K562 (cell line): ENCODE data around the gene KIF25. TPM values are rescaled to one million over a fixed set of nuclear protein-coding genes. Genes with fewer than 3 reads are reported as not detected.
A peak's percentile ranks its signal among the peaks of the same experiment; 100 is the strongest.

Source experiments
- ATAC-seq: fragments of 200-7000 bp; cut with Tn5 transposase; 3 replicates; pipeline ENCODE4 v1.9.1; 2020; ENCODE audit warnings: moderate library complexity
- BruUV-seq: library from RNA; stranded (reverse); fragments of 400-500 nt; replicated peaks from 2 replicates; lab custom pipeline; 2021; lab: Mats Ljungman, UMichigan
- CTCF ChIA-PET: fragments of 300-600 bp; formaldehyde crosslinking; extraction: SDS; loops from one replicate; lab custom pipeline; 2021; ENCODE audit warnings: low intra/inter-chr PET ratio; lab: Yijun Ruan, JAX
- POLR2A ChIA-PET: fragments of 300-600, 350-650 bp; sonication (Branson Sonifier 250); formaldehyde crosslinking; extraction: SDS; loops from one replicate; lab custom pipeline; 2021; ENCODE audit warnings: antibody characterized with exemption, inconsistent platforms; lab: Yijun Ruan, JAX
- DNase-seq, 4 experiments: peaks; one replicate each; pipeline versions ENCODE4 v3.0.0 to v3.0.0-alpha.2; 2011 to 2018; ENCODE audit warnings: low spot score in 3 of 4, mixed read lengths in 3 of 4; ENCODE audit errors: extremely low read depth in 1 of 4
- FAIRE-seq: peaks from 2 replicates; lab custom pipeline; 2011; peaks lifted over from hg19 to GRCh38; lab: Jason Lieb, UNC
- H2AFZ ChIP-seq: 2 replicates; pipeline ENCODE4 v1.6.0; 2011; ENCODE audit warnings: low read depth, low read length, control low read depth, inconsistent platforms
- H3K27ac ChIP-seq: fragments of 200-600 bp; 3 replicates; pipeline ENCODE4 v1.8.0; 2011; ENCODE audit warnings: low read depth, mild to moderate bottlenecking, control low read depth, inconsistent platforms, low read length, moderate library complexity, mixed read lengths; ENCODE audit errors: extremely low read depth
- H3K27me3 ChIP-seq, 2 experiments: fragments of 300-600 bp in 1 of 2; 2 replicates in 1 of 2; 3 replicates in 1 of 2; pipeline versions ENCODE4 v1.6.0 to v1.8.0; 2011; ENCODE audit warnings: inconsistent platforms in 2 of 2, low read length in 2 of 2, mild to moderate bottlenecking in 1 of 2, mixed read lengths in 1 of 2, moderate library complexity in 1 of 2; ENCODE audit not compliant: control insufficient read depth in 2 of 2, insufficient read depth in 2 of 2
- H3K36me3 ChIP-seq: fragments of 300-600 bp; 3 replicates; pipeline ENCODE4 v1.8.0; 2011; ENCODE audit warnings: mild to moderate bottlenecking, low read length, inconsistent platforms; ENCODE audit not compliant: control insufficient read depth, insufficient read depth
- H3K4me1 ChIP-seq, 2 experiments: fragments of 200-600 bp in 1 of 2; replicated peaks in 1 of 2; 2 replicates in 1 of 2; 3 replicates in 1 of 2; pipeline versions ENCODE4 v1.5.1 to v1.8.0; 2011; ENCODE audit warnings: inconsistent platforms in 2 of 2, low read length in 2 of 2, mild to moderate bottlenecking in 1 of 2, mixed read lengths in 1 of 2, moderate library complexity in 1 of 2; ENCODE audit not compliant: control insufficient read depth in 2 of 2, insufficient read depth in 2 of 2
- H3K4me2 ChIP-seq: 2 replicates; pipeline ENCODE4 v1.6.1; 2011; ENCODE audit warnings: low read length, control low read depth, inconsistent platforms, mixed read lengths; ENCODE audit not compliant: insufficient read depth
- H3K4me3 ChIP-seq: fragments of 200-600 bp; sonication (generic), shearing (Covaris generic); 2 replicates; pipeline ENCODE4 v1.5.1; 2016; ENCODE audit warnings: control low read depth, inconsistent platforms
- H3K79me2 ChIP-seq: fragments of 200-600 bp; 3 replicates; pipeline ENCODE4 v1.8.0; 2011; ENCODE audit warnings: low read length, inconsistent platforms; ENCODE audit not compliant: control insufficient read depth, insufficient read depth
- H3K9ac ChIP-seq, 2 experiments: 2 replicates each; pipeline versions ENCODE4 v1.6.0 to v1.6.1; 2011; ENCODE audit warnings: low read depth in 2 of 2, low read length in 2 of 2, control low read depth in 1 of 2, inconsistent platforms in 1 of 2, mild to moderate bottlenecking in 1 of 2, mixed read lengths in 1 of 2; ENCODE audit not compliant: insufficient read depth in 1 of 2
- H3K9me1 ChIP-seq: one replicate; pipeline ENCODE4 v1.6.0; 2011; ENCODE audit warnings: inconsistent platforms, mild to moderate bottlenecking, low read length, moderate library complexity; ENCODE audit not compliant: control insufficient read depth, insufficient read depth
- H3K9me3 ChIP-seq: replicated peaks from 2 replicates; pipeline ENCODE4 v1.5.1; 2011; ENCODE audit warnings: low read depth, low read length, inconsistent platforms; ENCODE audit not compliant: control insufficient read depth, insufficient read depth
- H4K20me1 ChIP-seq: replicated peaks from 2 replicates; pipeline ENCODE4 v1.6.1; 2011; ENCODE audit warnings: low read length, inconsistent platforms, mixed read lengths; ENCODE audit not compliant: control insufficient read depth, insufficient read depth
- CBX5 ChIP-seq: IDR thresholded peaks from 2 replicates; pipeline ENCODE4 v1.6.1; 2014; ENCODE audit warnings: low read depth, borderline replicate concordance
- MYNN ChIP-seq, 2 experiments: sonication (generic); formaldehyde crosslinking in 1 of 2; IDR thresholded peaks; 2 replicates each; pipeline versions ENCODE4 v1.5.0 to v1.6.1; 2016 to 2020; ENCODE audit warnings: antibody characterized with exemption in 1 of 2, missing genetic modification reagents in 1 of 2
- ZBTB40 ChIP-seq, 2 experiments: fragments of 450-650 bp in 1 of 2; sonication (generic) in 1 of 2; formaldehyde crosslinking in 1 of 2; IDR thresholded peaks; 2 replicates each; pipeline versions ENCODE4 v1.7.1 to v1.9.0; 2016 to 2022; ENCODE audit warnings: inconsistent platforms in 1 of 2, mild to moderate bottlenecking in 1 of 2, missing genetic modification reagents in 1 of 2
- whole genome bisulfite sequencing: fragments of 100-300 bp; shearing (Covaris generic); methylation state at CpG from one replicate; pipeline ENCODE4 v1.1.6; 2016; ENCODE audit warnings: low coverage, mixed read lengths; ENCODE audit not compliant: insufficient coverage; ENCODE audit errors: missing lambda C conversion rate; 5-methylcytosine and 5-hydroxymethylcytosine counted together
- in situ Hi-C: fragments of 300-500 bp; cut with MboI; formaldehyde crosslinking; loops from 4 replicates; pipeline ENCODE4 v1.15.0; 2018; ENCODE audit warnings: inconsistent platforms, mixed read lengths
- intact Hi-C: fragments of 100-400 bp; cut with micrococcal nuclease; formaldehyde crosslinking; loops from 2 replicates; pipeline ENCODE4 v1.14.2; 2022
- polyA plus RNA-seq, 8 experiments: library from polyadenylated mRNA; depleted of rRNA in 4 of 8; stranded (reverse) in 5 of 8; unstranded in 3 of 8; fragments of >200 nt; fragmentation: Nextera tagmentation in 2 of 8; fragmentation: Illumina TruSeq in 1 of 8; extraction: Ambion mirVana in 2 of 8; extraction: Trizol in 1 of 8; gene quantifications; 2 replicates each; pipeline versions ENCODE4 v1.2.1 to v1.2.3, GENCODE V29; 2011 to 2014; ENCODE audit warnings: inconsistent platforms in 1 of 8, missing spikeins in 1 of 8
- total RNA-seq, 7 experiments: library from RNA; depleted of rRNA in 6 of 7; stranded (reverse); fragments of >200 nt in 6 of 7; fragmentation: Illumina TruSeq in 2 of 7; extraction: Trizol in 2 of 7; gene quantifications; 2 replicates each; pipeline versions ENCODE4 v1.2.1 to v1.2.3, GENCODE V29; 2011 to 2021; ENCODE audit warnings: low replicate concordance in 1 of 7

The KIF25 gene
- total and polyA plus RNA-seq, 9 of the 15 experiments (the other 6 are each of a cell fraction or from before 2014, with no cell fraction given): 0.04 to 0.49 (median 0.23) TPM; not detected in 5

GRCh38 chr6:167952512-167952859 is 45.0 kb upstream of the KIF25 start:
- H3K9ac ChIP-seq: no peak overlapping the region
- BruUV-seq: no TSS peak
- in situ Hi-C loops: no loop called here
- peaks cover 0 to 5% of the 10 kb centered on the region in 2 experiments; a peak in 1 of 5 replicates for H3K4me1 ChIP-seq
- no peaks in the 10 kb centered on the region for H3K27me3 ChIP-seq
- H3K36me3 ChIP-seq: peaks cover 82% of the 10 kb centered on the region
- H3K9me3 ChIP-seq: no peaks in the 10 kb centered on the region
- H2AFZ ChIP-seq: no peak overlapping the region
- H4K20me1 ChIP-seq: 0 out of 2 replicates have a peak, but pooled peaks cover 5% of the 10 kb centered on the region
- H3K9me1 ChIP-seq: no peaks in the 10 kb centered on the region
- H3K79me2 ChIP-seq: no peaks in the 10 kb centered on the region
- FAIRE-seq (no peak), DNase-seq (no peak), ATAC-seq (peak; percentile 30; the same call in 1 of the 3 replicates)
- H3K4me2 ChIP-seq: no peak overlapping the region
- intact Hi-C loops: no loop called here
- no peak overlapping the region for H3K4me3 ChIP-seq
- CTCF ChIA-PET: no interaction called here
- no peak overlapping the region for H3K27ac ChIP-seq
- POLR2A ChIA-PET: interaction anchor here (0.6 kb wide), 1 partner anchor 1220 kb away, joined by 4 read pairs; no protein-coding TSS in a partner anchor
- 93% methylated on average over 1 of the region's 1 CpG for WGBS
- TF ChIP-seq CBX5 (no peak), MYNN (IDR thresholded peaks at IDR 0.05) (no peak), MYNN (CRISPR knock-in tag; IDR thresholded peaks at IDR 0.05) (no peak), ZBTB40 (IDR thresholded peaks at IDR 0.05) (peak; percentile 95), ZBTB40 (CRISPR knock-in tag; IDR thresholded peaks at IDR 0.05) (peak; percentile 94)
